ENCODE results near the gene GCFC2.

The GCFC2 gene

GRCh38 chr2:75616406-75616805 lies 94.3 kb downstream of the GCFC2 start:
- H3K4me3 ChIP-seq (ENCODE audit: low read depth, low read length), result no peak overlapping the region
- no peak for DNase-seq (ENCODE audit: low read depth, low spot score)
- ChIA-PET CTCF (interaction anchor here (1.1 to 5.4 kb wide), 4 partner anchors 10 to 151 kb away, joined by 3 to 114 read pairs (median 8); no protein-coding TSS in a partner anchor), POLR2A (no interaction called here)
- TF ChIP-seq CTCF (IDR thresholded peaks at IDR 0.05; ENCODE audit: insufficient read depth, low read length, missing control alignments), result no peak

- no peak overlapping the region for H3K4me3 ChIP-seq (ENCODE audit: low read depth, low read length)
- ChIA-PET CTCF (interaction anchor here (1.4 to 5.4 kb wide), 4 partner anchors 8 to 149 kb away, joined by 3 to 114 read pairs (median 8); no protein-coding TSS in a partner anchor), POLR2A (interaction anchor here (0.6 kb wide), 1 partner anchor 64 kb away, joined by 3 read pairs; no protein-coding TSS in a partner anchor)
- TF ChIP-seq CTCF (IDR thresholded peaks at IDR 0.05; ENCODE audit: insufficient read depth, low read length, missing control alignments), result no peak
- no peak for DNase-seq (ENCODE audit: low read depth, low spot score)
These were observed 96.5 kb downstream of the GCFC2 start for GRCh38 chr2:75614162-75614651.

GRCh38 chr2:75612862-75613243 lies 97.9 kb downstream of the GCFC2 start:
- POLR2A ChIA-PET, result no interaction called here
- CTCF ChIA-PET, result interaction anchor here (0.8 to 5.4 kb wide), 7 partner anchors 15 to 152 kb away, joined by 3 to 114 read pairs (median 3); no protein-coding TSS in a partner anchor
- no peak for TF ChIP-seq CTCF (IDR thresholded peaks at IDR 0.05; ENCODE audit: insufficient read depth, low read length, missing control alignments)
- no peak overlapping the region for H3K4me3 ChIP-seq (ENCODE audit: low read depth, low read length)
- no peak for DNase-seq (ENCODE audit: low read depth, low spot score)

All from AG04449 (cell line).